GM19372 (cell line): ENCODE data around the gene TFR2.

Source experiments
- ATAC-seq: cut with Tn5 transposase; IDR thresholded peaks from one replicate; pipeline ENCODE4 v1.9.1; 2021; ENCODE audit warnings: mild to moderate bottlenecking, low read depth, moderate library complexity; ENCODE audit not compliant: unreplicated experiment

TFR2 gene

GRCh38 chr7:100614308-100614861 is 27.0 kb downstream of the TFR2 start:
- no peak for ATAC-seq

GRCh38 chr7:100613412-100614175 is 27.8 kb downstream of the TFR2 start:
- no peak for ATAC-seq

- no peak for ATAC-seq
These were observed 28.5 kb downstream of the TFR2 start for GRCh38 chr7:100612730-100613390.

GRCh38 chr7:100611983-100612729 is 29.2 kb downstream of the TFR2 start, which contains the start of gene MOSPD3:
MOSPD3 (plus strand) TSS chr7:100612540; CDS start chr7:100612792, 252 bp downstream.
- ATAC-seq, result peak; percentile 92

GRCh38 chr7:100609958-100610357 is 31.4 kb downstream of the TFR2 start:
- no peak for ATAC-seq

- no peak for ATAC-seq
These were observed 34.2 kb downstream of the TFR2 start for GRCh38 chr7:100607111-100607510.

- ATAC-seq, result no peak
These were observed 35.0 kb downstream of the TFR2 start for GRCh38 chr7:100606313-100606712.

GRCh38 chr7:100604976-100605911 is 36.1 kb downstream of the TFR2 start:
- ATAC-seq, result no peak

GRCh38 chr7:100604028-100604975 is 37.0 kb downstream of the TFR2 start:
- ATAC-seq, result peak; percentile 58

GRCh38 chr7:100603726-100604027 is 37.7 kb downstream of the TFR2 start:
- ATAC-seq, result no peak

- no peak for ATAC-seq
These were observed 38.2 kb downstream of the TFR2 start for GRCh38 chr7:100602889-100603725.

GRCh38 chr7:100600730-100601038 is 40.7 kb downstream of the TFR2 start:
- ATAC-seq, result no peak

GRCh38 chr7:100599911-100600729 is 41.2 kb downstream of the TFR2 start:
- no peak for ATAC-seq

GRCh38 chr7:100598425-100598824 is 42.9 kb downstream of the TFR2 start:
- no peak for ATAC-seq

- ATAC-seq, result no peak
These were observed 46.2 kb downstream of the TFR2 start for GRCh38 chr7:100595188-100595587.

GRCh38 chr7:100591596-100591995 is 49.8 kb downstream of the TFR2 start:
- ATAC-seq, result no peak

- no peak for ATAC-seq
These were observed 51.1 kb downstream of the TFR2 start for GRCh38 chr7:100590077-100590737.
